Measurements from ENCODE around the gene MED14. TPM values are rescaled to one million over a fixed set of nuclear protein-coding genes. Genes with fewer than 3 reads are reported as not detected.

MED14 gene
- total RNA-seq, 1 experiment from 2014 or later = 39.9 TPM

DNA sequence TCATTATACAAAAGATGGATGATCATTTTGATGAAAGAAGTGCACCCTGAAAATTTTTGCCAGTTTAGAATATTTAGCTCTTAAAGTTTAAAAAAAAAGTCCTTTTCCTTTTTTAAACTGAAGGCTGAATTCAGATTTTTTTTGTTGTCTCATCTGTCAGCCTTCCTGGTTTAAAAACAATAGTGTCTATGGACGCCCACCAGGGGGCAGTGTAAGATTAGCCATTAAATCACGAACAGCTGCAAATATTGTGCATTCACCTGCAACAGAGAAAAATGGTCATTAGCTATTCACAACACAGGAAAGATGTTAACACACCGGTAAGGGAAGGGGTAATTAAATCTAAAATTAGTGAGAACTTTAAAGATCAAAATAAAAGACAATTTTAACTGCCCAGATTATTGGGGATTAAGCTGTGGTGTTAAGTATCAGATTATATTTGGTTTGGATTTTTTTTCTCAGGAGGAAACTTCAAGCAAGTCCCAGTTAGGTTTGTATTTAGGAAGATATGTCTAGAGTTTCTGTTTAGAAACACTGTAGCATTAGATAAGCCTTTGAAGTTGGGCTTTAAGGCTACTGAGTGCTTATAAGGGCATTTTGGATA, 83.6 kb downstream of the MED14 start:
- H3K4me3 ChIP-seq = no peak overlapping the region
- CTCF ChIA-PET = interaction anchor here (0.5 to 0.7 kb wide), 4 partner anchors 142 to 678 kb away, joined by 3 to 16 read pairs (median 4); no protein-coding TSS in a partner anchor
- no peaks in the 10 kb centered on the region for H3K9me3 ChIP-seq (ENCODE audit: insufficient read depth, low read depth)
- H3K9me2 ChIP-seq (ENCODE audit: insufficient read depth) = no peaks in the 10 kb centered on the region
- intact Hi-C loops (cut with micrococcal nuclease; ENCODE audit: unreplicated experiment) = loop anchor here (5.0 kb wide), 1 partner anchor 141 kb away; no protein-coding TSS in a partner anchor
- POLR2A ChIA-PET (ENCODE audit: unreplicated experiment) = interaction anchor here (0.6 to 0.7 kb wide), 2 partner anchors 210 to 507 kb away, joined by 3 to 10 read pairs; no protein-coding TSS in a partner anchor
- no peak overlapping the region for H3K27ac ChIP-seq
- no peaks in the 10 kb centered on the region for H3K4me1 ChIP-seq (replicated peaks; ENCODE audit: insufficient read depth)
- no peak overlapping the region for H2AFZ ChIP-seq
- peak in 1 of 2 experiments; percentile 31 for DNase-seq
- no peaks in the 10 kb centered on the region for H3F3A ChIP-seq (ENCODE audit: insufficient read depth, low read depth)
- no TSS peak for BruUV-seq (replicated peaks)
- TF ChIP-seq EZH2 (IDR thresholded peaks at IDR 0.05; ENCODE audit: low read depth) = no peak
- TF ChIP-seq, protein P1, sequence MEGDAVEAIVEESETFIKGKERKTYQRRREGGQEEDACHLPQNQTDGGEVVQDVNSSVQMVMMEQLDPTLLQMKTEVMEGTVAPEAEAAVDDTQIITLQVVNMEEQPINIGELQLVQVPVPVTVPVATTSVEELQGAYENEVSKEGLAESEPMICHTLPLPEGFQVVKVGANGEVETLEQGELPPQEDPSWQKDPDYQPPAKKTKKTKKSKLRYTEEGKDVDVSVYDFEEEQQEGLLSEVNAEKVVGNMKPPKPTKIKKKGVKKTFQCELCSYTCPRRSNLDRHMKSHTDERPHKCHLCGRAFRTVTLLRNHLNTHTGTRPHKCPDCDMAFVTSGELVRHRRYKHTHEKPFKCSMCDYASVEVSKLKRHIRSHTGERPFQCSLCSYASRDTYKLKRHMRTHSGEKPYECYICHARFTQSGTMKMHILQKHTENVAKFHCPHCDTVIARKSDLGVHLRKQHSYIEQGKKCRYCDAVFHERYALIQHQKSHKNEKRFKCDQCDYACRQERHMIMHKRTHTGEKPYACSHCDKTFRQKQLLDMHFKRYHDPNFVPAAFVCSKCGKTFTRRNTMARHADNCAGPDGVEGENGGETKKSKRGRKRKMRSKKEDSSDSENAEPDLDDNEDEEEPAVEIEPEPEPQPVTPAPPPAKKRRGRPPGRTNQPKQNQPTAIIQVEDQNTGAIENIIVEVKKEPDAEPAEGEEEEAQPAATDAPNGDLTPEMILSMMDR (conservative IDR thresholded peaks at IDR 0.05) = peak; percentile 65
- H3K36me3 ChIP-seq (ENCODE audit: low read depth) = no peaks in the 10 kb centered on the region
- H3K4me2 ChIP-seq = no peak overlapping the region
- no peaks in the 10 kb centered on the region for H3K27me3 ChIP-seq (ENCODE audit: insufficient read depth, low read depth)
- H3K79me2 ChIP-seq (ENCODE audit: low read depth) = no peaks in the 10 kb centered on the region
- H4K20me1 ChIP-seq (ENCODE audit: insufficient read depth) = no peaks in the 10 kb centered on the region

DNA sequence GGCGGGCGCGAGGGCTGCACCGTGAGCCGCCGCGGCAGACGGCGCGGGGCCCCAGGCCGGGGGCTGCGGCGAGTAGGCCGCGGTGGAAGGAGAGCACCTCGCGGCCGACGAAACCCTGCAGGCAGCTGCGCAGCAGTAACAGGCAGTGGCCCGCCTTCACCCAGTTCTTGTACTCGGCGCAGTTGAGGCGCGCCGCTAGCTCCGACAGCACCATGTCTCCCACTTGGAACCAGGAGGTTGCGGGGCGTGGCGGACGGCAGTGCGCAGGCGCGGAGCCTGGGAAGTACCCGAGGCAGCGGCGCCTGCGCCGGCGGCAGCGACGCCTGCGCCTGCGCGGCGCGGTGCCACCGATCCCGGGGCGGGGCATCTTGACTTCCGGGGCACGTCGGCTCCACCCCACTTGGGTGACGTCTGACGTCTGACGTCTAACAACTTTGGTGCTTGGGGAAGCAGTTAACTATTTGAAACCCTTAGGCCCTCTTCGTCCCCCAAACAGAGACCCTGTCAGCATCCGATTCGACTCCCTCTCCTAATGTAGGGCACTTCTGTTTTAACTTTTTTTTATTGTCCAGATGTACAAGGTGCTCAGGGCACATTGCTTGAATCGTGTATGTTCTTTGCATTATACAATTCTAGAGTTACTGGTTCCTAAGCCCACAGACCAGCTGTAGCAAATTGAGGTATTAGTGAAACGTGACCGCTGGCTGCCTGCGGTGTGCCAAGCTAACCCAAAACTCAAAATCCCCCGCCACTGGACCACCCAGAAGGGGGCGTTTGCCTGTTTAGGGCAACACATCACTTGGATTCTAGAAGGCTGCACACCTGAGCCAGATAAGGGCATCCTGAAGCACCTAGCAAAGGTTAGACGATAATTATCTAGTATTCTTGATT, 87.8 kb downstream of the MED14 start, which contains the start of gene CXorf38:
CXorf38 (minus strand) TSS at position 255 of the 891 bp plus-strand sequence; CDS start at position 214, 41 bp downstream.
- Histone ChIP-seq H2AFZ (peak within 1 kb of the TSS; percentile 66), H3K4me2 (peak within 1 kb of the TSS; percentile 67), H3K4me3 (peak within 1 kb of the TSS; percentile 62), H3K27ac (peak within 1 kb of the TSS; percentile 39; the same call in 1 of the 2 replicates), H3K79me2 (ENCODE audit: low read depth) (peaks cover 14% of the 10 kb centered on the region), H3K36me3 (ENCODE audit: low read depth) (no peaks in the 10 kb centered on the region), H3K9me2 (ENCODE audit: insufficient read depth) (no peaks in the 10 kb centered on the region), H3F3A (ENCODE audit: insufficient read depth, low read depth) (no peaks in the 10 kb centered on the region), H3K27me3 (ENCODE audit: insufficient read depth, low read depth) (no peaks in the 10 kb centered on the region), H3K4me1 (replicated peaks; ENCODE audit: insufficient read depth) (no peaks in the 10 kb centered on the region), H4K20me1 (ENCODE audit: insufficient read depth) (no peaks in the 10 kb centered on the region), H3K9me3 (ENCODE audit: insufficient read depth, low read depth) (no peaks in the 10 kb centered on the region)
- intact Hi-C loops (cut with micrococcal nuclease; ENCODE audit: unreplicated experiment) = loop anchor here (5.0 to 10.0 kb wide), 2 partner anchors 103 to 605 kb away; no protein-coding TSS in a partner anchor
- BruUV-seq (replicated peaks) = no TSS peak
- TF ChIP-seq EZH2 (IDR thresholded peaks at IDR 0.05; ENCODE audit: low read depth) = no peak
- TF ChIP-seq, protein P1 (conservative IDR thresholded peaks at IDR 0.05) = no peak
- CTCF ChIA-PET = interaction anchor here (0.6 kb wide), 1 partner anchor 103 kb away, joined by 3 read pairs; no protein-coding TSS in a partner anchor
- POLR2A ChIA-PET (ENCODE audit: unreplicated experiment) = no interaction called here
- peak; percentile 57 to 84 for DNase-seq
